Stomach (tissue), 9 donors: ENCODE data around the gene MFSD6. TPM values are rescaled to one million over a fixed set of nuclear protein-coding genes. Genes with fewer than 3 reads are reported as not detected.

ENCODE experiments used
- DNase-seq, 2 donors: peaks; one replicate each; pipeline versions ENCODE4 v3.0.0 to v3.0.0-alpha.2; 2013 to 2019
- H3K27ac ChIP-seq, 5 donors: fragments of 200-600 bp in 4 of 5; sonication (generic) in 4 of 5; one replicate each; pipeline ENCODE4 v1.5.1; 2013 to 2019; ENCODE audit warnings: mild to moderate bottlenecking in 1 of 5, moderate library complexity in 1 of 5
- H3K27me3 ChIP-seq, 3 donors: fragments of 200-600 bp; sonication (generic); one replicate each; pipeline ENCODE4 v1.5.1; 2017 to 2019; ENCODE audit warnings: mixed run types in 1 of 3
- H3K36me3 ChIP-seq, 4 donors: fragments of 200-600 bp; sonication (generic); 1 replicate in 3 of 4; 2 replicates in 1 of 4; pipeline ENCODE4 v1.5.1; 2016 to 2019
- H3K4me1 ChIP-seq, 4 donors: fragments of 200-600 bp; sonication (generic); one replicate each; pipeline ENCODE4 v1.5.1; 2016 to 2019
- H3K4me3 ChIP-seq, 4 donors: fragments of 200-600 bp; sonication (generic) in 3 of 4; one replicate each; pipeline ENCODE4 v1.5.1; 2016 to 2019; ENCODE audit warnings: mild to moderate bottlenecking in 1 of 4
- H3K9me3 ChIP-seq, 4 donors: fragments of 200-600 bp; sonication (generic); one replicate each; pipeline ENCODE4 v1.5.1; 2016 to 2019
- EP300 ChIP-seq: sonication (generic); formaldehyde crosslinking; IDR thresholded peaks from one replicate; pipeline ENCODE4 v1.6.1; 2017; ENCODE audit warnings: antibody characterized with exemption
- POLR2A ChIP-seq, 4 donors: fragments of 450-650 bp; IDR thresholded peaks; one replicate each; pipeline ENCODE4 v1.6.1; 2016; ENCODE audit warnings: antibody characterized with exemption in 4 of 4, control low read depth in 2 of 4, mild to moderate bottlenecking in 1 of 4, moderate library complexity in 1 of 4
- POLR2AphosphoS5 ChIP-seq, 3 donors: sonication (generic); formaldehyde crosslinking; IDR thresholded peaks; one replicate each; pipeline ENCODE4 v1.6.1; 2016; ENCODE audit warnings: antibody characterized with exemption in 3 of 3
- WGBS, 5 donors: extraction: QIAGEN DNeasy Blood & Tissue Kit in 3 of 5; methylation state at CpG; one replicate each; pipeline versions ENCODE4 v1.1.5 to v1.1.7; 2013 to 2018; 5-methylcytosine and 5-hydroxymethylcytosine counted together
- intact Hi-C: fragments of 100-400 bp; cut with DNase I; formaldehyde crosslinking; loops from one replicate; pipeline ENCODE4 v1.15.1; 2023; ENCODE audit warnings: low total_unique reads
- polyA plus RNA-seq, 3 donors: library from polyadenylated mRNA; stranded (reverse); fragments of 200-250 nt; gene quantifications; one replicate each; pipeline ENCODE4 v1.2.3, GENCODE V29; 2013
- total RNA-seq, 5 donors: library from RNA; depleted of rRNA; stranded (reverse); fragments of >200 nt; gene quantifications; one replicate each; pipeline versions ENCODE4 v1.1.0 to v1.2.3, GENCODE V29; 2014 to 2016
- TF ChIP-seq, protein P1 (sequence below), 7 experiments: fragments of 450-650 bp in 4 of 7; fragments of 200-600 bp in 3 of 7; sonication (generic) in 3 of 7; IDR thresholded peaks; one replicate each; pipeline ENCODE4 v1.5.1; 2016 to 2019; ENCODE audit warnings: antibody characterized with exemption in 7 of 7, control low read depth in 2 of 7, mild to moderate bottlenecking in 1 of 7
- donor health status: healthy with polysubstance abuse.
- donor health status: Bipolar disorder and iron deficiency.
- donor health status: healthy.

MFSD6 gene
- total and polyA plus RNA-seq, 8 donors: 9.2 to 134 (median 37.2) TPM

DNA sequence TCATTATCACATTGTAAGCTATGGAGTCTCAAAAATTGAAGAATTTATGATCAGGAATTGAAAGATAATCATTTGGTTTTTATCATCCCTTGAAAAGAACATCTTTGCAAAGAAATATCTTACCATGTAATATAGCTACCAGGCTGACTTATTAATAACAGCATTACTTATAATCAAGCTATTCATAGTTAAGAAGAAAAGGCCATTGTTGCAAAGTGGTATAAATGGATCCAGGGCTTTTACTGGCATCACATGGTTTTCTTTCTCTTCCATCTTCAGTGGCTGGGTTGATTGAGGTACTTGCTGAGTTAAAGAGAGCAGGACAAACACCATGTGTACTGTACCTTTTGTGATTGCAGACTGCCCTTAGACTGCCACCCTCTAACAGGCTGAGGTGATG is 39.6 kb downstream of the MFSD6 start:
- no peak overlapping the region for H3K4me3 ChIP-seq
- H3K27me3 ChIP-seq: no peaks in the 10 kb centered on the region
- H3K9me3 ChIP-seq: no peaks in the 10 kb centered on the region
- no peak overlapping the region for H3K27ac ChIP-seq
- no peak for DNase-seq
- no peak for TF ChIP-seq EP300
- TF ChIP-seq, protein P1, sequence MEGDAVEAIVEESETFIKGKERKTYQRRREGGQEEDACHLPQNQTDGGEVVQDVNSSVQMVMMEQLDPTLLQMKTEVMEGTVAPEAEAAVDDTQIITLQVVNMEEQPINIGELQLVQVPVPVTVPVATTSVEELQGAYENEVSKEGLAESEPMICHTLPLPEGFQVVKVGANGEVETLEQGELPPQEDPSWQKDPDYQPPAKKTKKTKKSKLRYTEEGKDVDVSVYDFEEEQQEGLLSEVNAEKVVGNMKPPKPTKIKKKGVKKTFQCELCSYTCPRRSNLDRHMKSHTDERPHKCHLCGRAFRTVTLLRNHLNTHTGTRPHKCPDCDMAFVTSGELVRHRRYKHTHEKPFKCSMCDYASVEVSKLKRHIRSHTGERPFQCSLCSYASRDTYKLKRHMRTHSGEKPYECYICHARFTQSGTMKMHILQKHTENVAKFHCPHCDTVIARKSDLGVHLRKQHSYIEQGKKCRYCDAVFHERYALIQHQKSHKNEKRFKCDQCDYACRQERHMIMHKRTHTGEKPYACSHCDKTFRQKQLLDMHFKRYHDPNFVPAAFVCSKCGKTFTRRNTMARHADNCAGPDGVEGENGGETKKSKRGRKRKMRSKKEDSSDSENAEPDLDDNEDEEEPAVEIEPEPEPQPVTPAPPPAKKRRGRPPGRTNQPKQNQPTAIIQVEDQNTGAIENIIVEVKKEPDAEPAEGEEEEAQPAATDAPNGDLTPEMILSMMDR (IDR thresholded peaks at IDR 0.05): no peak
- intact Hi-C loops: no loop called here
- H3K36me3 ChIP-seq: no peaks in the 10 kb centered on the region
- peaks cover 13 to 54% (median 31%) of the 10 kb centered on the region in 4 donors for H3K4me1 ChIP-seq

DNA sequence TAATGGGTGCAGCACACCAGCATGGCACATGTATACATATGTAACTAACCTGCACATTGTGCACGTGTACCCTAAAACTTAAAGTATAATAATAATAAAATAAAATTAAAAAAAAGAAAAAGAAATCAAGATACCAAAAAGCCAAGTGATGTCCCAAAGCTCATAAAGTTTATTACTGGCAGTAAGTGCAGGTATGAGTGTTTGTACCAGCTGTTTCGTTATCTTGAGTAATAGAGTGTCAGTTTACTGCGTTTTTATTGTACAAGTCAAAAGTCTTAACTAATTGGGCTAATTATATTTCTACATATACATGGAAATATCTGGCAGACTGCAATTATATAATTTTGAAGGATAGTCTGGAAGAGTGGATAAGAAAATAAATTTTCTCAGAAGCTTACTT is 41.8 kb downstream of the MFSD6 start:
- peaks cover 0 to 6% (median 1%) of the 10 kb centered on the region in 4 donors for H3K36me3 ChIP-seq
- peaks cover 2 to 32% (median 16%) of the 10 kb centered on the region in 4 donors for H3K4me1 ChIP-seq
- no peak for TF ChIP-seq EP300
- TF ChIP-seq, protein P1 (IDR thresholded peaks at IDR 0.05): no peak
- no peak for TF ChIP-seq POLR2AphosphoS5 (IDR thresholded peaks at IDR 0.05)
- TF ChIP-seq POLR2A (IDR thresholded peaks at IDR 0.05): no peak
- H3K4me3 ChIP-seq: no peak overlapping the region
- no peak overlapping the region for H3K27ac ChIP-seq
- no peaks in the 10 kb centered on the region for H3K27me3 ChIP-seq
- intact Hi-C loops: no loop called here
- DNase-seq: no peak
- 88 to 97% (median 95%) methylated on average over 3 of the region's 3 CpGs for WGBS, 5 donors
- H3K9me3 ChIP-seq: no peaks in the 10 kb centered on the region

DNA sequence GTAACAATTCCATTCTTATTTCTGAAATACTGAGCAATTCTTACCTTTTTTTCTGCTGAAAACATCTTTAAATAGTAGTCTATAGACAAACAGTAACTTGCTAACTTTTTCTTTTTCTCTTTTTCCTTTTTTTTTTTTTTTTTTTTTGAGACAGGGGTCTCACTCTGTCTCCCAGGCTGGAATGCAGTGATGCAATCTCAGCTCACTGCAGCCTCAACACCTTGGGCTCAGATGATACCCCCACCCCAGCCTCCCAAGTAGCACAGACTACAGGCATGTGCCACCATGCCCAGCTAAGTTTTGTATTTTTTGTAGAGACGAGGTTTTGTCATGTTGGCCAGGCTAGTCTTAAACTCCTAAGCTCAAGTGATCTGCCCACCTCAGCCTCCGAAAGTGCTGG is 42.2 kb downstream of the MFSD6 start:
- no peak overlapping the region for H3K4me3 ChIP-seq
- intact Hi-C loops: no loop called here
- H3K27ac ChIP-seq: no peak overlapping the region
- 96 to 98% (median 96%) methylated on average over 2 of the region's 2 CpGs for WGBS, 5 donors
- no peaks in the 10 kb centered on the region for H3K9me3 ChIP-seq
- H3K36me3 ChIP-seq: peaks cover 0 to 6% (median 1%) of the 10 kb centered on the region in 4 donors
- no peak for DNase-seq
- H3K27me3 ChIP-seq: no peaks in the 10 kb centered on the region
- TF ChIP-seq POLR2AphosphoS5 (IDR thresholded peaks at IDR 0.05) (no peak), EP300 (no peak), POLR2A (IDR thresholded peaks at IDR 0.05) (no peak)
- TF ChIP-seq, protein P1 (IDR thresholded peaks at IDR 0.05): no peak
- peaks cover 0 to 28% (median 14%) of the 10 kb centered on the region in 4 donors for H3K4me1 ChIP-seq

DNA sequence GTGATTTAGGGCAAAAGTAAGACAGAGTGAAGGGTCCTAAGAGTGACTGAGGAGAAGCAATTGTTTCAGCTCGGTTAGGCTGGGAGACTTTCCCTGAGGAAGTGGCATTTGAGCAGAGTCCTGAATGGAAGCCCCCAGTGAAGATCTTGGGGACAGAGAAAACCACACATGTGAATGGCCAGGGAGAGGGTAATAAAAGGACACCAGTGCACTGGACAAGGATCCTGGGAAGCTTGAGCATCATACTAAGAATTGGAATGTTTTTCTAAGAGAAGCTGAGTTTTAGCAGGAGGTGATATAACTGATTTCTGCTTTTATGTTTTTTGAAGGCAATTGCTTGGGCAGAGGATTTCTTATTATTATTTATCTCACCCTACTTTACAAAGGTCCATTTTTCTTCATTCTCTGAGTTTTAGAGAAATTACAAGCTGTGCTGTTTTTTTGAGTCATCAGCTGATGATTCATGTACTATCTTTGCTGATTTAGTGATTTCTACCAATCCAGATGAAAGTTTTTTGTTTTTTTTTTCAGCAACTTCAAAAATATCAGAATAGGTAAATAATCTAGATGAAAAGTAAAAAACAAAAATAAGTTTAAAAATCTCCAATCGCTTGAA is 43.5 kb downstream of the MFSD6 start:
- no peaks in the 10 kb centered on the region for H3K9me3 ChIP-seq
- DNase-seq: no peak
- TF ChIP-seq POLR2A (IDR thresholded peaks at IDR 0.05): no peak
- TF ChIP-seq POLR2AphosphoS5 (IDR thresholded peaks at IDR 0.05): no peak
- TF ChIP-seq, protein P1 (IDR thresholded peaks at IDR 0.05): no peak
- TF ChIP-seq EP300: no peak
- peaks cover 0 to 15% (median 4%) of the 10 kb centered on the region in 4 donors for H3K4me1 ChIP-seq
- WGBS, 5 donors: 81 to 98% (median 88%) methylated on average over 2 of the region's 2 CpGs
- H3K4me3 ChIP-seq: no peak overlapping the region
- H3K27ac ChIP-seq: no peak overlapping the region
- peaks cover 0 to 13% (median 6%) of the 10 kb centered on the region in 4 donors for H3K36me3 ChIP-seq
- intact Hi-C loops: no loop called here
- H3K27me3 ChIP-seq: no peaks in the 10 kb centered on the region
